Measurements from ENCODE around the gene CAPN13.
"Not testable (repeated sequence)": the region's sequence is repeated elsewhere in the genome, so short reads cannot be mapped to it uniquely, and the experiment has no call there.

CAPN13 gene

GRCh38 chr2:30701782-30702181, 105.5 kb downstream of the CAPN13 start:
- DNase-seq = no peak

GRCh38 chr2:30697242-30698103, 109.8 kb downstream of the CAPN13 start:
- DNase-seq = not testable (repeated sequence)

- no peak for DNase-seq
These were observed 111.5 kb downstream of the CAPN13 start for GRCh38 chr2:30695749-30696148.

- DNase-seq = no peak
These were observed 112.8 kb downstream of the CAPN13 start for GRCh38 chr2:30694286-30695055.

GRCh38 chr2:30693821-30694281, 113.4 kb downstream of the CAPN13 start:
- DNase-seq = no peak

GRCh38 chr2:30692829-30693275, 114.4 kb downstream of the CAPN13 start:
- no peak for DNase-seq

- no peak for DNase-seq
These were observed 115.1 kb downstream of the CAPN13 start for GRCh38 chr2:30691948-30692828.

- no peak for DNase-seq
These were observed 115.9 kb downstream of the CAPN13 start for GRCh38 chr2:30691091-30691947.

GRCh38 chr2:30690126-30690561, 117.1 kb downstream of the CAPN13 start:
- DNase-seq = no peak

GRCh38 chr2:30689496-30690125, 117.6 kb downstream of the CAPN13 start:
- DNase-seq = no peak

- no peak for DNase-seq
These were observed 118.3 kb downstream of the CAPN13 start for GRCh38 chr2:30688956-30689401.

GRCh38 chr2:30686669-30687068, 120.6 kb downstream of the CAPN13 start:
- DNase-seq = no peak

- peak; percentile 40 for DNase-seq
These were observed 121.2 kb downstream of the CAPN13 start for GRCh38 chr2:30686000-30686399.

- DNase-seq = no peak
These were observed 122.2 kb downstream of the CAPN13 start for GRCh38 chr2:30684996-30685395.

- no peak for DNase-seq
These were observed 122.7 kb downstream of the CAPN13 start for GRCh38 chr2:30684516-30684915.

GRCh38 chr2:30684026-30684425, 123.2 kb downstream of the CAPN13 start:
- DNase-seq = no peak

- no peak for DNase-seq
These were observed 123.8 kb downstream of the CAPN13 start for GRCh38 chr2:30683236-30683956.

- no peak for DNase-seq
These were observed 126.2 kb downstream of the CAPN13 start for GRCh38 chr2:30681022-30681421.

GRCh38 chr2:30680121-30680520, 127.1 kb downstream of the CAPN13 start:
- DNase-seq = no peak

GRCh38 chr2:30679426-30680088, 127.7 kb downstream of the CAPN13 start:
- DNase-seq = no peak

Data from 8988T (cell line).